Measurements from ENCODE around the gene ASNSD1.
"Not testable (repeated sequence)": the region's sequence is repeated elsewhere in the genome, so short reads cannot be mapped to it uniquely, and the experiment has no call there.

ASNSD1 gene

GRCh38 chr2:189696223-189696622 lies 35.0 kb downstream of the ASNSD1 start:
- no peak for DNase-seq

- peak; percentile 90 for DNase-seq
Measured at GRCh38 chr2:189698020-189698887, 37.0 kb downstream of the ASNSD1 start.

GRCh38 chr2:189700681-189701080 lies 39.4 kb downstream of the ASNSD1 start:
- no peak for DNase-seq

GRCh38 chr2:189702071-189702470 lies 40.8 kb downstream of the ASNSD1 start:
- no peak for DNase-seq

- no peak for DNase-seq
Measured at GRCh38 chr2:189709501-189710221, 48.4 kb downstream of the ASNSD1 start.

- not testable (repeated sequence) for DNase-seq
Measured at GRCh38 chr2:189717593-189717992, 56.3 kb downstream of the ASNSD1 start.

GRCh38 chr2:189719571-189719970 lies 58.3 kb downstream of the ASNSD1 start:
- no peak for DNase-seq

Measured in DMS53 (cell line).